ENCODE data around the gene CFAP97D2. TPM values are rescaled to one million over a fixed set of nuclear protein-coding genes. Genes with fewer than 3 reads are reported as not detected.

Gene CFAP97D2
- polyA plus RNA-seq, 1 of the 3 experiments (the other 2 are of a cell fraction): not detected

DNA sequence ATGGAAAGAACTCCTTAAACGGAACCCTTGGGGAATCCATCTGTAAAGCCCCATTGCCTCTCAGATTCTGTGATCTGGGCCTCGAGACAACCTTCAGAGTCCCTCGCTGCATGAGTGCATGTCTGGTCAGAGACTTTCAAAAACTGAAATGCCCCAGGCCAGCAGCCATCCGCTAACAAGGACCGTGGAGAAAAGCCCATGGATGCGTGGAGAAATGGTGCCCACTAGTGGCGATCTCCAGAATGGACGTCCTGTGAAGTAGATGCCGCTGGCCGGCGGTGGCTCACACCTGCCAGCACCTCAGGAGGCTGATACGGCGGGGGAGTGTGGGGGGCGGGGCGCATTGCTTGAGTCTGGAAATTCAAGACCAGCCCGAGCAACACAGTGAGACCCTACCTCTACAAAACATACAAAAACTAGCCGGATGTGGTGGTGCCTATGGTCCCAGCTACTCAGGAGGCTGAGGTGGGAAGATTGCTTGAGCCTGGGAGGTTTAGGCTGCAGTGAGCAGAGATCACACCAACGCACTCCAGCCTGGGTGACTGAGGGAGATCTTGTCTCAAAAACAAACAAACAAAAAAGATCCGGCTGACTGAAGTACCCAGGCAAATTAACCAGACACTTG lies 47.8 kb downstream of the CFAP97D2 start (continued):
- TF ChIP-seq REST (IDR thresholded peaks at IDR 0.05; ENCODE audit: low read depth, low read length) (no peak), FOSL2 (IDR thresholded peaks at IDR 0.05; ENCODE audit: borderline replicate concordance, low read depth) (no peak)

GRCh38 chr13:114227528-114227927 lies 48.5 kb downstream of the CFAP97D2 start:
- Histone ChIP-seq H4K20me1 (ENCODE audit: insufficient read depth) (no peaks in the 10 kb centered on the region), H3K9ac (no peak overlapping the region), H3K9me3 (no peaks in the 10 kb centered on the region), H3F3A (replicated peaks; ENCODE audit: insufficient read depth) (peaks cover 5% of the 10 kb centered on the region), H3K27ac (ENCODE audit: low read depth in 2 of 2, low read length in 1 of 2) (no peak overlapping the region), H3K9me2 (no peaks in the 10 kb centered on the region), H3K4me3 (ENCODE audit: low read depth in 2 of 2, low read length in 1 of 2) (no peak overlapping the region), H2AFZ (ENCODE audit: low read depth) (no peak overlapping the region), H3K27me3 (ENCODE audit: insufficient read depth) (no peaks in the 10 kb centered on the region; the same call in 1 of the 2 replicates), H3K79me2 (ENCODE audit: insufficient read depth) (no peaks in the 10 kb centered on the region), H3K4me1 (ENCODE audit: control insufficient read depth in 1 of 2, insufficient read depth in 2 of 2, low read depth in 1 of 2, low read length in 1 of 2) (peaks cover 0 to 15% of the 10 kb centered on the region in 2 experiments; a peak in 1 of 4 replicates), H3K4me2 (no peak overlapping the region), H3K36me3 (replicated peaks in 1 of 2; ENCODE audit: control insufficient read depth in 1 of 2, insufficient read depth in 2 of 2, low read length in 1 of 2) (no peaks in the 10 kb centered on the region)
- TF ChIP-seq USF2 (IDR thresholded peaks at IDR 0.05; ENCODE audit: borderline replicate concordance, low read depth, low read length): no peak
- no peak for TF ChIP-seq YY1 (IDR thresholded peaks at IDR 0.05; ENCODE audit: low read depth)
- no peak for TF ChIP-seq TCF12 (IDR thresholded peaks at IDR 0.05)
- no peak for TF ChIP-seq PBX3 (IDR thresholded peaks at IDR 0.05)
- TF ChIP-seq, protein P1, sequence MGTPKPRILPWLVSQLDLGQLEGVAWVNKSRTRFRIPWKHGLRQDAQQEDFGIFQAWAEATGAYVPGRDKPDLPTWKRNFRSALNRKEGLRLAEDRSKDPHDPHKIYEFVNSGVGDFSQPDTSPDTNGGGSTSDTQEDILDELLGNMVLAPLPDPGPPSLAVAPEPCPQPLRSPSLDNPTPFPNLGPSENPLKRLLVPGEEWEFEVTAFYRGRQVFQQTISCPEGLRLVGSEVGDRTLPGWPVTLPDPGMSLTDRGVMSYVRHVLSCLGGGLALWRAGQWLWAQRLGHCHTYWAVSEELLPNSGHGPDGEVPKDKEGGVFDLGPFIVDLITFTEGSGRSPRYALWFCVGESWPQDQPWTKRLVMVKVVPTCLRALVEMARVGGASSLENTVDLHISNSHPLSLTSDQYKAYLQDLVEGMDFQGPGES (IDR thresholded peaks at IDR 0.05; ENCODE audit: low read depth, low read length): no peak
- POLR2A ChIA-PET: no interaction called here
- CTCF ChIA-PET: interaction anchor here (0.6 to 3.1 kb wide), 15 partner anchors 9 to 491 kb away, joined by 3 to 13 read pairs (median 3); no protein-coding TSS in a partner anchor
- no peak for DNase-seq
- WGBS (ENCODE audit: low lambda C conversion rate): 52% methylated on average over 2 of the region's 2 CpGs
